ENCODE measurements around the gene ATP8A2.
"Not testable (repeated sequence)": the region's sequence is repeated elsewhere in the genome, so short reads cannot be mapped to it uniquely, and the experiment has no call there.

Gene ATP8A2

GRCh38 chr13:25352806-25353205 is 19.0 kb upstream of the ATP8A2 start:
- Histone ChIP-seq H2AFZ (ENCODE audit: low read length) (no peak overlapping the region), H3K27ac (ENCODE audit: low read length) (no peak overlapping the region), H3K27me3 (replicated peaks; ENCODE audit: insufficient read depth, low read length) (no peaks in the 10 kb centered on the region), H3K4me2 (ENCODE audit: low read depth, low read length) (no peak overlapping the region), H3K4me3 (ENCODE audit: low read length) (no peak overlapping the region), H3F3A (ENCODE audit: insufficient read depth, low read length) (no peaks in the 10 kb centered on the region), H3K79me2 (ENCODE audit: low read length) (no peaks in the 10 kb centered on the region), H3K36me3 (replicated peaks; ENCODE audit: insufficient read depth, low read length) (no peaks in the 10 kb centered on the region), H4K20me1 (ENCODE audit: insufficient read depth, low read length) (no peaks in the 10 kb centered on the region), H3K9me2 (replicated peaks; ENCODE audit: insufficient read depth, low read length) (no peaks in the 10 kb centered on the region), H3K9me3 (replicated peaks; ENCODE audit: insufficient read depth, low read length) (no peaks in the 10 kb centered on the region), H3K9ac (ENCODE audit: low read length) (no peak overlapping the region), H3K4me1 (ENCODE audit: low read length) (no peaks in the 10 kb centered on the region)
- TF ChIP-seq EZH2 (optimal IDR thresholded peaks at IDR 0.05; ENCODE audit: low read depth, low read length) (no peak), EZH2phosphoT487 (IDR thresholded peaks at IDR 0.05; ENCODE audit: low read length) (no peak)
- TF ChIP-seq, protein P1, sequence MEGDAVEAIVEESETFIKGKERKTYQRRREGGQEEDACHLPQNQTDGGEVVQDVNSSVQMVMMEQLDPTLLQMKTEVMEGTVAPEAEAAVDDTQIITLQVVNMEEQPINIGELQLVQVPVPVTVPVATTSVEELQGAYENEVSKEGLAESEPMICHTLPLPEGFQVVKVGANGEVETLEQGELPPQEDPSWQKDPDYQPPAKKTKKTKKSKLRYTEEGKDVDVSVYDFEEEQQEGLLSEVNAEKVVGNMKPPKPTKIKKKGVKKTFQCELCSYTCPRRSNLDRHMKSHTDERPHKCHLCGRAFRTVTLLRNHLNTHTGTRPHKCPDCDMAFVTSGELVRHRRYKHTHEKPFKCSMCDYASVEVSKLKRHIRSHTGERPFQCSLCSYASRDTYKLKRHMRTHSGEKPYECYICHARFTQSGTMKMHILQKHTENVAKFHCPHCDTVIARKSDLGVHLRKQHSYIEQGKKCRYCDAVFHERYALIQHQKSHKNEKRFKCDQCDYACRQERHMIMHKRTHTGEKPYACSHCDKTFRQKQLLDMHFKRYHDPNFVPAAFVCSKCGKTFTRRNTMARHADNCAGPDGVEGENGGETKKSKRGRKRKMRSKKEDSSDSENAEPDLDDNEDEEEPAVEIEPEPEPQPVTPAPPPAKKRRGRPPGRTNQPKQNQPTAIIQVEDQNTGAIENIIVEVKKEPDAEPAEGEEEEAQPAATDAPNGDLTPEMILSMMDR (IDR thresholded peaks at IDR 0.05; ENCODE audit: low read length) = no peak
- no peak for DNase-seq

- TF ChIP-seq, protein P1 (IDR thresholded peaks at IDR 0.05; ENCODE audit: low read length) = no peak
- TF ChIP-seq EZH2 (optimal IDR thresholded peaks at IDR 0.05; ENCODE audit: low read depth, low read length) (no peak), EZH2phosphoT487 (IDR thresholded peaks at IDR 0.05; ENCODE audit: low read length) (no peak)
- Histone ChIP-seq H3K79me2 (ENCODE audit: low read length) (no peaks in the 10 kb centered on the region), H4K20me1 (ENCODE audit: insufficient read depth, low read length) (no peaks in the 10 kb centered on the region)
Measured at GRCh38 chr13:25353344-25353743, 18.4 kb upstream of the ATP8A2 start.

GRCh38 chr13:25354377-25354776 is 17.4 kb upstream of the ATP8A2 start:
- no peak overlapping the region for H2AFZ ChIP-seq (ENCODE audit: low read length)
- TF ChIP-seq EZH2 (optimal IDR thresholded peaks at IDR 0.05; ENCODE audit: low read depth, low read length) = no peak
- TF ChIP-seq EZH2phosphoT487 (IDR thresholded peaks at IDR 0.05; ENCODE audit: low read length) = no peak
- TF ChIP-seq, protein P1 (IDR thresholded peaks at IDR 0.05; ENCODE audit: low read length) = no peak
- H3K27ac ChIP-seq (ENCODE audit: low read length) = no peak overlapping the region
- H3K79me2 ChIP-seq (ENCODE audit: low read length) = no peaks in the 10 kb centered on the region
- H3K36me3 ChIP-seq (replicated peaks; ENCODE audit: insufficient read depth, low read length) = no peaks in the 10 kb centered on the region
- no peak overlapping the region for H3K4me3 ChIP-seq (ENCODE audit: low read length)
- no peak overlapping the region for H3K9ac ChIP-seq (ENCODE audit: low read length)
- H3F3A ChIP-seq (ENCODE audit: insufficient read depth, low read length) = no peaks in the 10 kb centered on the region
- no peaks in the 10 kb centered on the region for H3K9me3 ChIP-seq (replicated peaks; ENCODE audit: insufficient read depth, low read length)
- no peaks in the 10 kb centered on the region for H3K4me1 ChIP-seq (ENCODE audit: low read length)
- no peaks in the 10 kb centered on the region for H4K20me1 ChIP-seq (ENCODE audit: insufficient read depth, low read length)
- no peak overlapping the region for H3K4me2 ChIP-seq (ENCODE audit: low read depth, low read length)
- H3K9me2 ChIP-seq (replicated peaks; ENCODE audit: insufficient read depth, low read length) = no peaks in the 10 kb centered on the region
- no peaks in the 10 kb centered on the region for H3K27me3 ChIP-seq (replicated peaks; ENCODE audit: insufficient read depth, low read length)
- DNase-seq = no peak

More at GRCh38 chr13:25353344-25353743, 18.4 kb upstream of the ATP8A2 start:
- Histone ChIP-seq H3K4me2 (ENCODE audit: low read depth, low read length) (no peak overlapping the region), H3F3A (ENCODE audit: insufficient read depth, low read length) (no peaks in the 10 kb centered on the region), H3K27ac (ENCODE audit: low read length) (no peak overlapping the region), H3K9me3 (replicated peaks; ENCODE audit: insufficient read depth, low read length) (no peaks in the 10 kb centered on the region), H3K36me3 (replicated peaks; ENCODE audit: insufficient read depth, low read length) (no peaks in the 10 kb centered on the region), H2AFZ (ENCODE audit: low read length) (no peak overlapping the region), H3K4me3 (ENCODE audit: low read length) (no peak overlapping the region), H3K27me3 (replicated peaks; ENCODE audit: insufficient read depth, low read length) (no peaks in the 10 kb centered on the region), H3K9ac (ENCODE audit: low read length) (no peak overlapping the region), H3K9me2 (replicated peaks; ENCODE audit: insufficient read depth, low read length) (no peaks in the 10 kb centered on the region), H3K4me1 (ENCODE audit: low read length) (no peaks in the 10 kb centered on the region)
- no peak for DNase-seq

- not testable (repeated sequence) for H3K27me3 ChIP-seq (replicated peaks; ENCODE audit: insufficient read depth, low read length); H3K4me1 ChIP-seq (ENCODE audit: low read length); H4K20me1 ChIP-seq (ENCODE audit: insufficient read depth, low read length); H3K9me3 ChIP-seq (replicated peaks; ENCODE audit: insufficient read depth, low read length); H3K27ac ChIP-seq (ENCODE audit: low read length); H3F3A ChIP-seq (ENCODE audit: insufficient read depth, low read length); H3K4me2 ChIP-seq (ENCODE audit: low read depth, low read length); H3K4me3 ChIP-seq (ENCODE audit: low read length); H2AFZ ChIP-seq (ENCODE audit: low read length); H3K9ac ChIP-seq (ENCODE audit: low read length); H3K9me2 ChIP-seq (replicated peaks; ENCODE audit: insufficient read depth, low read length); H3K79me2 ChIP-seq (ENCODE audit: low read length); H3K36me3 ChIP-seq (replicated peaks; ENCODE audit: insufficient read depth, low read length); DNase-seq
Measured at GRCh38 chr13:25360443-25360842, 11.3 kb upstream of the ATP8A2 start.

Measured in MM.1S (cell line).